Mononuclear cell (primary cell): ENCODE measurements around the gene C5. TPM values are rescaled to one million over a fixed set of nuclear protein-coding genes. Genes with fewer than 3 reads are reported as not detected.

ENCODE experiments used
- H3K27me3 ChIP-seq: 2 replicates; pipeline ENCODE4 v1.6.0; 2011; ENCODE audit warnings: low read length, control low read depth; ENCODE audit not compliant: insufficient read depth
- H3K4me1 ChIP-seq: 2 replicates; pipeline ENCODE4 v1.5.1; 2011; ENCODE audit warnings: mild to moderate bottlenecking, low read length, control low read depth; ENCODE audit not compliant: insufficient read depth
- H3K4me3 ChIP-seq: 2 replicates; pipeline ENCODE4 v1.5.1; 2011; ENCODE audit warnings: mild to moderate bottlenecking, low read length, moderate library complexity
- H3K9me3 ChIP-seq: 2 replicates; pipeline ENCODE4 v1.5.1; 2011; ENCODE audit warnings: low read depth, mild to moderate bottlenecking, control low read depth, low read length
- total RNA-seq: library from RNA; depleted of rRNA; stranded (reverse); fragments of >200 nt; gene quantifications from one replicate; pipeline ENCODE4 v1.2.3, GENCODE V29; 2012

Gene C5
- total RNA-seq, 1 donor: 1.8 TPM

GRCh38 chr9:120922404-120923195 is 127.5 kb downstream of the C5 start:
- Histone ChIP-seq H3K4me1 (peaks cover 84% of the 10 kb centered on the region), H3K4me3 (no peak overlapping the region), H3K27me3 (no peaks in the 10 kb centered on the region), H3K9me3 (no peaks in the 10 kb centered on the region)

GRCh38 chr9:120921661-120922181 is 128.4 kb downstream of the C5 start:
- H3K4me3 ChIP-seq: no peak overlapping the region
- peaks cover 79% of the 10 kb centered on the region for H3K4me1 ChIP-seq

GRCh38 chr9:120920806-120921178 is 129.3 kb downstream of the C5 start:
- H3K4me1 ChIP-seq: peaks cover 77% of the 10 kb centered on the region
- no peak overlapping the region for H3K4me3 ChIP-seq
- no peaks in the 10 kb centered on the region for H3K9me3 ChIP-seq
- no peaks in the 10 kb centered on the region for H3K27me3 ChIP-seq

More at GRCh38 chr9:120921661-120922181, 128.4 kb downstream of the C5 start:
- Histone ChIP-seq H3K27me3 (no peaks in the 10 kb centered on the region), H3K9me3 (no peaks in the 10 kb centered on the region)

- no peaks in the 10 kb centered on the region for H3K9me3 ChIP-seq
- H3K4me3 ChIP-seq: no peak overlapping the region
- no peaks in the 10 kb centered on the region for H3K27me3 ChIP-seq
- peaks cover 77% of the 10 kb centered on the region for H3K4me1 ChIP-seq
Observed at GRCh38 chr9:120919843-120920805, 130.0 kb downstream of the C5 start.

- Histone ChIP-seq H3K4me3 (no peak overlapping the region), H3K9me3 (no peaks in the 10 kb centered on the region), H3K27me3 (no peaks in the 10 kb centered on the region), H3K4me1 (peaks cover 77% of the 10 kb centered on the region)
Observed at GRCh38 chr9:120918931-120919842, 130.9 kb downstream of the C5 start.

GRCh38 chr9:120917929-120918762 is 131.9 kb downstream of the C5 start:
- H3K9me3 ChIP-seq: no peaks in the 10 kb centered on the region
- peaks cover 66% of the 10 kb centered on the region for H3K4me1 ChIP-seq

GRCh38 chr9:120916991-120917880 is 132.8 kb downstream of the C5 start:
- no peak overlapping the region for H3K4me3 ChIP-seq
- no peaks in the 10 kb centered on the region for H3K9me3 ChIP-seq
- H3K27me3 ChIP-seq: no peaks in the 10 kb centered on the region
- H3K4me1 ChIP-seq: peaks cover 58% of the 10 kb centered on the region

More at GRCh38 chr9:120917929-120918762, 131.9 kb downstream of the C5 start:
- no peaks in the 10 kb centered on the region for H3K27me3 ChIP-seq
- no peak overlapping the region for H3K4me3 ChIP-seq

- Histone ChIP-seq H3K27me3 (no peaks in the 10 kb centered on the region), H3K4me3 (no peak overlapping the region), H3K9me3 (no peaks in the 10 kb centered on the region), H3K4me1 (peaks cover 54% of the 10 kb centered on the region)
Observed at GRCh38 chr9:120916588-120916987, 133.5 kb downstream of the C5 start.

GRCh38 chr9:120915854-120916470 is 134.1 kb downstream of the C5 start:
- Histone ChIP-seq H3K27me3 (no peaks in the 10 kb centered on the region), H3K4me3 (no peak overlapping the region), H3K9me3 (no peaks in the 10 kb centered on the region), H3K4me1 (peaks cover 50% of the 10 kb centered on the region)

GRCh38 chr9:120914953-120915352 is 135.1 kb downstream of the C5 start:
- Histone ChIP-seq H3K4me1 (peaks cover 46% of the 10 kb centered on the region), H3K27me3 (no peaks in the 10 kb centered on the region), H3K9me3 (no peaks in the 10 kb centered on the region), H3K4me3 (no peak overlapping the region)

- H3K27me3 ChIP-seq: no peaks in the 10 kb centered on the region
- peaks cover 46% of the 10 kb centered on the region for H3K4me1 ChIP-seq
- no peak overlapping the region for H3K4me3 ChIP-seq
- no peaks in the 10 kb centered on the region for H3K9me3 ChIP-seq
Observed at GRCh38 chr9:120914396-120914795, 135.7 kb downstream of the C5 start.

- Histone ChIP-seq H3K4me1 (peaks cover 42% of the 10 kb centered on the region), H3K9me3 (no peaks in the 10 kb centered on the region), H3K4me3 (no peak overlapping the region), H3K27me3 (no peaks in the 10 kb centered on the region)
Observed at GRCh38 chr9:120913647-120914264, 136.3 kb downstream of the C5 start.
